Activated naive CD4-positive, alpha-beta T cell treated with anti-CD3 and anti-CD28 coated beads, Interleukin-2, amount 50 U/mL, for 24 hours (primary cell): ENCODE measurements around the gene CYB5R4.
"Not testable (repeated sequence)": the region's sequence is repeated elsewhere in the genome, so short reads cannot be mapped to it uniquely, and the experiment has no call there.

Experiments
- H3K27ac Mint-ChIP-seq: one replicate; pipeline ENCODE4 v1.8.0; 2021; ENCODE audit warnings: mild to moderate bottlenecking, mixed read lengths
- H3K27me3 Mint-ChIP-seq: one replicate; pipeline ENCODE4 v1.8.0; 2021; ENCODE audit warnings: mixed read lengths
- H3K36me3 Mint-ChIP-seq: one replicate; pipeline ENCODE4 v1.8.0; 2021; ENCODE audit warnings: mixed read lengths
- H3K4me1 Mint-ChIP-seq: one replicate; pipeline ENCODE4 v1.8.0; 2021; ENCODE audit warnings: mixed read lengths
- H3K4me3 Mint-ChIP-seq: one replicate; pipeline ENCODE4 v1.8.0; 2021; ENCODE audit warnings: mild to moderate bottlenecking, mixed read lengths
- H3K9me3 Mint-ChIP-seq: one replicate; pipeline ENCODE4 v1.8.0; 2021; ENCODE audit warnings: mixed read lengths

CYB5R4 gene

DNA sequence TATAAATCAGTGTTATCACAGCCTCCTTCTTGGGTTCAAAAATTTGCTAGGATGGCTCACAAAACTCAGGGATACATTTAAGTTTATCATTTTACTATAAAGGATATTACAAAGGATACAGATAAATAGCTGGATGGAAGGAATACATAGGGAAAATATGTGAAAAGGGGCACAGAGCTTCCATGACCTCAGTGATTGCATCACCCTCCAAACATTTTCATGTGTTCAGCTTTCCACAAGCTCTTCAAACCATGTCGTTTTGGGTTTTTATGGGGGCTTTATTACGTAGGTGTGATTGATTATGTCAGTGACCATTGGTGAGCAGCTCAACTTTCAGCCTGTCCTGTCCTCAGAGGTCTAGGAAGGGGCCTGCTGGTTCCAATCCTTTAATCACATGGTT, 68.0 kb downstream of the CYB5R4 start:
- H3K4me1 Mint-ChIP-seq: no peaks in the 10 kb centered on the region
- H3K9me3 Mint-ChIP-seq: no peaks in the 10 kb centered on the region
- H3K27ac Mint-ChIP-seq: no peak overlapping the region
- H3K36me3 Mint-ChIP-seq: peaks cover 51% of the 10 kb centered on the region
- no peaks in the 10 kb centered on the region for H3K27me3 Mint-ChIP-seq
- H3K4me3 Mint-ChIP-seq: no peak overlapping the region

DNA sequence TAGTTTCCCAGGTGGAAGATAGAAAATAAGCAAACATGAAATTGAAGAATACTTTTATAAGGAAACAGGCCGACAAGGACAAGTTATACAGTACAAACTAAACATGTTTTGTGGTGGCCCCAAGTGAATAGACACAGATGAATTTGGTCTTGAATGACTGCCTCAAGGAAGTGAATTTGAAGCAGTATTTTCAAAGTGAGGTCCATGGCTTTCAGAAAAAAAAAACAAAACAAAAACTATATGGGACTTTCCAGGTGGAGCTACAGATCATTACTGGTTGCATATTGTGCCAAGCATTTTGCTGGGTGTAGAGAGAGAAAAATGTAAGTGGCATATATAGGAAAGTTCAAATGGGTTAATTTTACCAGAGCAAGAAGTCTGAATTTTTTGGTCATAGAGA, 68.8 kb downstream of the CYB5R4 start:
- H3K27ac Mint-ChIP-seq: no peak overlapping the region
- H3K4me3 Mint-ChIP-seq: no peak overlapping the region
- peaks cover 44% of the 10 kb centered on the region for H3K36me3 Mint-ChIP-seq
- no peaks in the 10 kb centered on the region for H3K9me3 Mint-ChIP-seq
- no peaks in the 10 kb centered on the region for H3K27me3 Mint-ChIP-seq
- H3K4me1 Mint-ChIP-seq: no peaks in the 10 kb centered on the region

DNA sequence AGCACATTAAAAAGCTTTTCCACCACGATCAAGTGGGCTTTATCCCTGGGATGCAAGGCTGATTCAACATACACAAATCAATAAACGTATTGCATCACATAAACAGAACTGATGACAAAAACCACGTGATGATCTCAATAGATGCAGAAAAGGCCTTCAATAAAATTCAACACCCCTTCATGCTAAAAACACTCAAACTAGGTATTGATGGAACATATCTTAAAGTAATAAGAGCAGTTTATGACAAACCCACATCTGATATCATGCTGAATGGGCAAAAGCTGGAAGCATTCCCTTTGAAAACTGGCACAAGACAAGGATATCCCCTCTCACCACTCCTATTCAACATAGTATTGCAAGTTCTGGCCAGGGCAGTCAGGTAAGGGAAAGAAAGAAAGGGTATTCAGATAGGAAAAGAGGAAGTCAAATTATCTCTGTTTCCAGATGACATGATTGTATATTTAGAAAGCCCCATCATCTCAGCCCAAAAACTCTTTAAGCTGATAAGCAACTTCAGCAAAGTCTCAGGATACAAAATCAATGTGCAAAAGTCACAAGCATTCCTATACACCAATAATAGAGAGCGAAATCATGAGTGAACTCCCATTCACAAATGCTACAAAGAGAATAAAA, 86.8 kb downstream of the CYB5R4 start:
- not testable (repeated sequence) for H3K27me3 Mint-ChIP-seq, H3K4me3 Mint-ChIP-seq, H3K4me1 Mint-ChIP-seq, H3K27ac Mint-ChIP-seq
- peaks cover 21% of the 10 kb centered on the region for H3K9me3 Mint-ChIP-seq
- peaks cover 33% of the 10 kb centered on the region for H3K36me3 Mint-ChIP-seq

DNA sequence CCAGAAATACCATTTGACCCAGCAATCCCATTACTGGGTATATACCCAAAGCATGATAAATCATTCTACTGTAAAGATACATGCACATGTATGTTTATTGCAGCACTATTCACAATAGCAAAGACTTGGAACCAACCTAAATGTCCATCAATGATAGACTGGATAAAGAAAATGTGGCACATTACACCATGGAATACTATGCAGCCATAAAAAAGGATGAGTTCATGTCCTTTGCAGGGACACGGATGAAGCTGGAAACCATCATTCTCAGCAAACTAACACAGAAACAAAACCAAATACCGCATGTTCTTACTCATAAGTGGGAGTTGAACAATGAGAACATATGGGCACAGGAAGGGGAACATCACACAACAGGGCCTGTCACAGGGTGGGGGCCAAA, 88.5 kb downstream of the CYB5R4 start:
- H3K4me3 Mint-ChIP-seq, H3K27me3 Mint-ChIP-seq, H3K4me1 Mint-ChIP-seq, H3K27ac Mint-ChIP-seq: not testable (repeated sequence)
- H3K36me3 Mint-ChIP-seq: peaks cover 31% of the 10 kb centered on the region
- peaks cover 21% of the 10 kb centered on the region for H3K9me3 Mint-ChIP-seq

DNA sequence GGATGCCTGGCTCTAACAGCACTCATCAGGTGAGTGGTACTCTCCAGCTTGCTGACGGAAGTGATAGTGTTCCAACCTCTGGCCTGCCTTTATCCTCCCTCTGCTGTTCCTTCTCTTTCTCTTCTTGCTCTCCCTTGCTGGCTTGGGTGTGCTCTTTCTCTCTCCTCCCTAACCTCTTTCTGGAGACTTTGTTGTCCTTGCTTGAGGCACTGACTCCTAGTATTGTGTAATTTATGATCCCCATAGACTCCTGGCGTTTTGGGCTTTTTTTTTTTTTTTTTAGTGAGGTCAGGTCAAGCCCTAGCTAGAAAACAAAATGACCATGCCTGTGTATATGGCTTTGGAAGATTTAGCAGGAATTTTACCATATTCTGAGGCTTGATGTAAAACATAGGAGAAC, 89.4 kb downstream of the CYB5R4 start:
- Mint-ChIP-seq H3K27me3 (no peaks in the 10 kb centered on the region), H3K27ac (no peak overlapping the region), H3K4me1 (no peaks in the 10 kb centered on the region), H3K9me3 (peaks cover 16% of the 10 kb centered on the region), H3K4me3 (no peak overlapping the region), H3K36me3 (peaks cover 28% of the 10 kb centered on the region)

DNA sequence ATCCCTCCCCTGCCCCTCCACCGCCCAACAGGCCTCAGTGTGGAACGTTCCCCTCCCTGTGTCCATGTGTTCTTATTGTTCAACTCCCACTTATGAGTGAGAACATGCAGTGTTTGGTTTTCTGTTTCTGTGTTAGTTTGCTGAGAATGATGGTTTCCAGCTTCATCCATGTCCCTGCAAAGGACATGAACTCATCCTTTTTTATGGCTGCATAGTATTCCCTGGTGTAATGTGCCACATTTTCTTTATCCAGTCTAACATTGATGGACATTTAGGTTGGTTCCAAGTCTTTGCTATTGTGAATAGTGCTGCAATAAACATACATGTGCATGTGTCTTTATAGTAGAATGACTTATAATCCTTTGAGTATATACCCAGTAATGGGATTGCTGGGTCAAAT, 91.9 kb downstream of the CYB5R4 start:
- peaks cover 35% of the 10 kb centered on the region for H3K36me3 Mint-ChIP-seq
- H3K27ac Mint-ChIP-seq, H3K4me3 Mint-ChIP-seq, H3K9me3 Mint-ChIP-seq, H3K27me3 Mint-ChIP-seq, H3K4me1 Mint-ChIP-seq: not testable (repeated sequence)

DNA sequence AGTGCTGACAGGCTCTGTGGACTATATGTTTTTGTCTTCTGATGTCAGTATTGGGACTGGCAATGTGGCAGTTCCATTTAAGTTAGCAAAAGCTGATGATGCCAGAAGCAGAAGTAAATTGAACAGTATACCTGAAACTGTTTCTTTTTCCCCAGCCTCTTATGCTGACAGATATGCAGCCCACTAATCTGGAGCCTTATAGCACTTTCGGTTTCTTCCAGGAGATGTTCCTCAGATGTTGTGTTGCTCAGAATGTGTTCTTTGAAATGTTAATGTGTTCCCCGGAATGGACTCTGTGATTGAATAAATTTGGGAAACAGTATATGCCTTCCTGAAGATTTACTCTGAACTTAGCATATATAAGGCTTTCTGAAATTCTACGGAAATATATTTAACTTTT, 93.3 kb downstream of the CYB5R4 start:
- no peak overlapping the region for H3K27ac Mint-ChIP-seq
- no peaks in the 10 kb centered on the region for H3K27me3 Mint-ChIP-seq
- H3K4me1 Mint-ChIP-seq: no peaks in the 10 kb centered on the region
- no peak overlapping the region for H3K4me3 Mint-ChIP-seq
- no peaks in the 10 kb centered on the region for H3K9me3 Mint-ChIP-seq
- H3K36me3 Mint-ChIP-seq: peaks cover 36% of the 10 kb centered on the region

DNA sequence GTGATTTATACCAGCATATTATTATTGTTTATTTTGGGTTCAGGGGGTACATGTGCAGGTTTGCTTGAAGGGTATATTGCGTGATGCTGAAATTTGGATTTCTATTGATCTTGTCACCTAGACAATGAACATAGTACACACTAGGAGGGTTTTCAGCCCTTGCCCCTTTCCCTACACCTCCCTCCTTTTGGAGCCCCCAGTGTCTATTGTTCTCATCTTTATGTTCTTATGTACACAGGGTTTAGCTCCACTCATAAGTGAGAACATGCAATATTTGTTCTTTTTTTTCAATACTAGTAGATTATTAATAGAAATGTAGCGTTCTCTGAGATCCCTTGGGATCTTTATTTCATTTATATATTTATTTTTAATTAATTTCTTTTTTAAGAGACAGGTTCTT, 94.9 kb downstream of the CYB5R4 start:
- H3K27me3 Mint-ChIP-seq: no peaks in the 10 kb centered on the region
- no peaks in the 10 kb centered on the region for H3K9me3 Mint-ChIP-seq
- no peaks in the 10 kb centered on the region for H3K4me1 Mint-ChIP-seq
- peaks cover 42% of the 10 kb centered on the region for H3K36me3 Mint-ChIP-seq
- no peak overlapping the region for H3K4me3 Mint-ChIP-seq
- no peak overlapping the region for H3K27ac Mint-ChIP-seq

DNA sequence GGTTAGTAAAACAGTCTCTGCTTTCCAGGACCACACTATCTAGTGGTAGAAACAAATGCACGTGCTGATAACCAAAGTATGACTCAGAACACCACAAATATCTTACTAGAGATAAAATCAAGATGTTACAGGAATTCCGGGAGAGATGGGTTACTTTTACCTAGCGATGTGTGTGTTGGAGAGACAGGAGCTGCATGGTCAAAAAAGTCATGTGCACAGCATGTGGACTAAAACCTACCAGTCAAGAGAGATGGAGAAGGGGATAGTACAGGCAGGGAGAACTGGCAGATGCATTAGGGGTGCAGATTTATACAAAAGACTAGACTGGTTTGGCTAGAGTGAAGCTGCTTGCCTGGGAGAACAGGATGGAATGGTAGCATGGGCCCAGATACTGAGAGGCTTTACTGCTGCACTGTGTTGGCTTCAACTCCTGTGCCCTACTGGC, 98.8 kb downstream of the CYB5R4 start:
- Mint-ChIP-seq H3K4me3 (no peak overlapping the region), H3K36me3 (peaks cover 60% of the 10 kb centered on the region), H3K9me3 (no peaks in the 10 kb centered on the region), H3K27me3 (no peaks in the 10 kb centered on the region), H3K27ac (no peak overlapping the region), H3K4me1 (no peaks in the 10 kb centered on the region)

DNA sequence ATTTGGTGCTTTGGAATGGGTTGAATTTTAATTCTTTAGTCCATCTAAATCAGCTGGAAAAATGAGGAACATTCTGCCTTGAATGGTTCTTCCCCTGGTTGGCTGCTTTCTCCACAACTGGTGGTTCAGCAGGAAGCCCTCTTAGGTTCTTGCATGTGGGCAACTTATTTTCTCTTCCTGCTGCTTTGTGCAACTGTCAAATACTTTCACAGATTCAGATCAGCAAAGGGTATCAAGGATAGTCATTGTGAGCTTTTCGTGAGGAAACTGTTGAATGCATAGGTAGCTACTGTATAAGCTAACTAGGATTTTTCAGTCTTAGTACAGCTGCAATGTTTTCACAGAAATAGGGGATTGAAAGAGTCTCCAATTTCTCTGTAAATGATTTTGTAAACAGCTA, 101.2 kb downstream of the CYB5R4 start:
- H3K4me3 Mint-ChIP-seq: no peak overlapping the region
- peaks cover 59% of the 10 kb centered on the region for H3K36me3 Mint-ChIP-seq
- no peak overlapping the region for H3K27ac Mint-ChIP-seq
- H3K27me3 Mint-ChIP-seq: no peaks in the 10 kb centered on the region
- peaks cover 12% of the 10 kb centered on the region for H3K9me3 Mint-ChIP-seq
- H3K4me1 Mint-ChIP-seq: no peaks in the 10 kb centered on the region

DNA sequence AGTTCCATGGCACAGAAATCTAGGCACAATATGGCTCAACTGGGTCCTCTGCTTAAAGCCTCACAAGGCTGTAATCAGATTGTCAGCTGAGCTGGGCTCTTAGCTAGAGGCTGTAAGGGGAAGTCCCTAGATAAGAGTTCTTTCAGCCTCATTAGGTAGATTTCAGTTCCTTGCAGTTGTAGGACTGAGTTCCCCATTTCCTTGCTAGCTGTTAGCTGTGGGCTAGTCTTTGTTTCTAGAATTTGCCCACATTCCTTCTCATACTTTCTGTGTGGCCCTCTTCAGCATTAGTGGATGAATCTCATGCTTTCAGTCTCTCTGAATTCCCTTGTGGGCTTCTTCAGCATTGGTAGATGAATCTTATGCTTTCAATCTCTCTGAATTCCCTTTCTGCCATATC, 103.1 kb downstream of the CYB5R4 start:
- H3K9me3 Mint-ChIP-seq: peaks cover 25% of the 10 kb centered on the region
- no peaks in the 10 kb centered on the region for H3K27me3 Mint-ChIP-seq
- no peak overlapping the region for H3K27ac Mint-ChIP-seq
- no peaks in the 10 kb centered on the region for H3K4me1 Mint-ChIP-seq
- no peak overlapping the region for H3K4me3 Mint-ChIP-seq
- peaks cover 55% of the 10 kb centered on the region for H3K36me3 Mint-ChIP-seq

DNA sequence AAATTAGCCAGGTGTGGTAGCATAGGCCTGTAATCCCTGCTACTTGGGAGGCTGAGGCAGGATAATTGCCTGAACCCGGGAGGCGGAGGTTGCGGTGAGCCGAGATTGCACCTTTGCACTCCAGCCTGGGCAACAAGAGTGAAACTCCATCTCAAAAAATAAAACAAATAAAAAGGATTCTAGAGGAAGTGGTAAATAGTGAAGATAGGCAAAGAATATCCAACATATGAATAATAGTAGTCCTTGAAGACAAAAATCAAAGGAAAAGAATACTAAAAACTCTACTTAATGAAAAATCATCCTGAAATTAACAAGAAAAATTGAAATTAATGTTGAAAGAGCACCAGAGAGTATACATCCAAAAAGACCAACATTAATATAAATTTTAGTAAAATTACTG, 107.0 kb downstream of the CYB5R4 start:
- Mint-ChIP-seq H3K36me3 (peaks cover 30% of the 10 kb centered on the region), H3K27me3 (no peaks in the 10 kb centered on the region), H3K4me1 (no peaks in the 10 kb centered on the region), H3K4me3 (no peak overlapping the region), H3K9me3 (peaks cover 30% of the 10 kb centered on the region), H3K27ac (no peak overlapping the region)

DNA sequence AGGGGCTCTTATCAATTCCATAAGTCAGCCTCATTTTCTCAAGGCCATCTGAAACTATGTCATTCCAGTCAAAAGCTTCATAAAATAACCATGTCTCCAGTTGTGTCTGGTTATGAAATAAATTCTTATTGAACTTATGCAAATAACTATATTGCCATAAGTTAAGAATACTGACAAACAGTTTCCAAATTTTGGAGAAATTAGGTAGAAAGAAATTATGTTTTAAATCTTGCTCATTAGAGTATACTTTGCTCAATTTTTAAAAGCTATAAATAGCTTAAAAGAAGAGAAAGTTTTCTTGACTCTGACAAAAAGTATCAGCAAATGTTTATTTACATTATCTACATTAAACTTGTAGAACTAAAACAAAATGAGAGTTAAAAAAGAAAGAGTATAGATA, 111.1 kb downstream of the CYB5R4 start:
- H3K9me3 Mint-ChIP-seq: peaks cover 25% of the 10 kb centered on the region
- H3K4me3 Mint-ChIP-seq: no peak overlapping the region
- peaks cover 5% of the 10 kb centered on the region for H3K36me3 Mint-ChIP-seq
- H3K27ac Mint-ChIP-seq: no peak overlapping the region
- no peaks in the 10 kb centered on the region for H3K27me3 Mint-ChIP-seq
- no peaks in the 10 kb centered on the region for H3K4me1 Mint-ChIP-seq

DNA sequence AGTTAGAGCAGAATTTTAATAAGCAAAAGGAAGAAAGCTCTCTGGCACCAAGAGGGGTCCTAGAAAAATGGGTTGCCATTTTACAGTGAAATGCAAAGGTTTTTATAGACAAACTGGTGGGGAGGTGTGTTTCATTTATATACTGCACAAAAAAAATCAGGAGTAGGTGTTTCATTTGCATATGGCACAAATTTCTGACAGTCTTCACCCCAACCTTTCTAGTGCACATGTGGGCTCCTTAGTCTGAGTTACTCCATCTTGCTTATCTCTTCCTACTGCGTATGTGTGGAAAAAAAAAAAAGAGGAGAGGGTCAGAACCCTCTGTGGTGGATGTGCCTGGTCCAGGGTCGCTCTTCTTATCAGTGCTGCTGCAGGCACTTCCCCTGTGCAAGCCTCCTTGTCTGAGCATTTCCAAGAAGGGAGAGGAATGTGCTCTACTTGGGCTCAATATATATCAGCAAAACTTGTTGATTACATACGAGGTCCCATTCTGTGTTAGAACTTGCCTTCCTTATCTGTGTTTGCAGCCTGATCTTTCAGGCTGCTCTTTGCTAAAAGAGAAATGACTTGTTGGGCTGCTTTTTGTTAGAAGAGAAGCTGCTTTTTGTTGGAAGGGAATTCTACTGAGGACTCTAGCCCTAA, 115.0 kb downstream of the CYB5R4 start:
- H3K4me1 Mint-ChIP-seq: no peaks in the 10 kb centered on the region

DNA sequence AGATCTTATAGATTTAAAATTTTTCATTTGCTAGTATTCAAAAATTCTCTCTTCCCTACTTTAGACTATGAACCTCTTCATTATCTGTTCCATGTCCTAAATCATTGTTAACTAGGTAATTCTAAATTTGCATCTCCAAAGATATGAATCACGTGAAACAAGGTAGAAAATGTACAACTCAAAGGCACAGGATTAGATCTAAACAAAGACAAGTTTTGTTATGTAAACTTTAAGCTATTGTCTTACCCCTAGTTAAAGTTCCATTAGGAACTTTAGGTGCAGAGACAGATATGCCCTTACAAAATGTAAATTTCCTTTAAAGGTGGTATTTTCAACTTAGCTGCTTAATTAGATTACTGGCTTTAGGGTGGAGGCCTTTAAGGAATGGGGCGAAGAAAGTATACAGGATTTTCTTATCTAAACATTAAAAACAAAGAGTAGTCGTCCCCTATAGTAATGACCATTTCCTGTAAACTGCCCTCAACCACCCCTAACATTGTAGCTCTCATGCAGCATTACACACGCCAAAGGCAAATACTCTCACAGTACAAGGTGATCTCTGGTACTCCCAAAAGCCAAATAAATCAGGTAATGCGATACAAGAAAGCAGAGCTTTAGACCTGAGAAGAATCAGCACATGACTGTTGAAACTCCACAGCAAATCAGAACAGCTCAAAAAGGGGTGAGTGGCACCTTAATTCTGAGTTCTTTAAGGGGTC, 116.7 kb downstream of the CYB5R4 start:
- Mint-ChIP-seq H3K36me3 (peaks cover 6% of the 10 kb centered on the region), H3K4me3 (no peak overlapping the region), H3K27ac (no peak overlapping the region), H3K9me3 (peaks cover 12% of the 10 kb centered on the region), H3K27me3 (no peaks in the 10 kb centered on the region), H3K4me1 (no peaks in the 10 kb centered on the region)

More for the DNA sequence above, 115.0 kb downstream of the CYB5R4 start:
- peaks cover 3% of the 10 kb centered on the region for H3K36me3 Mint-ChIP-seq
- no peak overlapping the region for H3K27ac Mint-ChIP-seq
- H3K4me3 Mint-ChIP-seq: no peak overlapping the region
- peaks cover 7% of the 10 kb centered on the region for H3K9me3 Mint-ChIP-seq
- H3K27me3 Mint-ChIP-seq: no peaks in the 10 kb centered on the region

DNA sequence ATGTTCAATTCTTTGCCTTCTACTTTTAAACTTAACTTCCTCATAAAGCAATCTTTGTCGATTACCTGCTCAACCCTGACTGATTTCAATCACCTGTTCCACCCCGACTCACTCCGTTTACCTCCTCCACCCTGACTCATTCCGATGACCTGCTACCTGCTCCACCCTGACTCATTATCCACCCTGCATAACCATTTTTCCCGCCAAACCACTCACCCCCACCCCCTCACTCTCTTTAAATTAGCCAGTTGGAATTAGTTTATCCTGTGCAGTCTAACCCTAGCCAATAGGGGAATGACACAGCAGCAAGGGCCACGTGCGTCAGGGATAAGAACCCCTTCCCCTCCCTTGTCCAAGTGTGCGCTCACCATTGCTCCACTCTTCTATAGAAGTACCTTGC, 117.4 kb downstream of the CYB5R4 start:
- Mint-ChIP-seq H3K36me3 (peaks cover 6% of the 10 kb centered on the region), H3K27me3 (no peaks in the 10 kb centered on the region), H3K27ac (no peak overlapping the region)

More for the DNA sequence above, 117.4 kb downstream of the CYB5R4 start:
- Mint-ChIP-seq H3K4me1 (no peaks in the 10 kb centered on the region), H3K9me3 (peaks cover 12% of the 10 kb centered on the region), H3K4me3 (no peak overlapping the region)
